Daoy (cell line): ENCODE results near the gene ERN1. TPM values are rescaled to one million over a fixed set of nuclear protein-coding genes. Genes with fewer than 3 reads are reported as not detected.

ENCODE experiments used
- DNase-seq: peaks from one replicate; pipeline ENCODE4 v3.0.0-alpha.2; 2015; ENCODE audit warnings: low read depth
- total RNA-seq: library from RNA; depleted of rRNA; stranded (reverse); fragments of >200 nt; shearing (Covaris generic); gene quantifications from 2 replicates; pipeline ENCODE4 v1.2.3, GENCODE V29; 2014

The ERN1 gene
- total RNA-seq, 1 experiment from 2014 or later, result 5.2 TPM

DNA sequence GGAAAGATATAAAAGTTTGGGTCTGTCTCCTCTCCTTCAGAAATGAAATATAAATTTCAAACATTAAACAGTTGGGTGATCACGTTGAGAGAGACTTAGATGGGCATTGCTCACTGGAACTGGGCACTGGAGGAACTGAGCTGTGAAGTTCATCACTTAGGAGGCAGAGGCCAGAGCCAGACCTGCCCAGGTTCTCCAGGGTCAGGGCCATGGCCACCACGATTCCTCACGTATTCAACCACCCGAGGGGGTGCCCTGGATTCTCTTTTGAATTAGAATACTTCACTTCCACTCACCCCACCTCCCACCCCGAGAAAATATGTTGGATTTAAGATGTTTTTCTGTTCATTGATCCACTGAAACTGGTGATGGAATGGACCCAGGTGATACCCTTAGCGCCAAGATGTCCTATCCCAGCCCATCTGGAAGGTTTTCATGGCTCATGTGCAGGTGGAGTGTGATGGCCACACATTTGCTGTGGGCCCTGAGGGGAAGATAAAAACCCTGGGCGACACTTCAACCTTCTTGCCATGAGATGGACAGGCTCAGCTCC lies 125.7 kb downstream of the ERN1 start:
- no peak for DNase-seq

DNA sequence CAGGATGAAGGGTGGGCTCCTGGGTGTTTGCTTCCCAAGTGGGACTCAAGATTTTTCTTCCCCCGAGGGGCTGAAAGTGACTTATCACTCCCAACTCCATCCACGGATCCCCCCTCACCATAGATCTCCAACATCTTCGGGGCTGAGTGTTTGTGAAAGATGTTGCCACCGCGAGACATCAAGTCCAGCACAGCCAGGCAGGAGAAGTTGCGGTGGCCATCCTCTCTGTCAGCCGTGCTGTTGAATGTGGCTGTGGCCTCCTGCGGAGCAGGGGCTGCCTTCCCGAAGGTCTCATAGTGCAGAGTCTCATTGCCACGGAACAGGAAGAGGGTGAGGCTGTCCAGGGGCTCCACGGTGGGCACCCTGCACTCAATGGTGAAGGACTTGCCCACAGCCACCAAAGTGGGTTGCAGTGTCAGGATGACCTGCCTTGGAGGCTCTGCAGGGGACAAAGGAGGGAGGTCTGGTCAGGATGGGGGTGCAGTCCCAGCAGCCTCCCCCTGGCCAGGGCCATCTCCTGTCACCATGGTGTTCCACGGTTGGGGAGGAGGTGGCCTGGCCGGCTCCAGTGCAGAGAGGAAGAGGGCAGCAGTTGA lies 126.3 kb downstream of the ERN1 start:
- DNase-seq, result no peak

DNA sequence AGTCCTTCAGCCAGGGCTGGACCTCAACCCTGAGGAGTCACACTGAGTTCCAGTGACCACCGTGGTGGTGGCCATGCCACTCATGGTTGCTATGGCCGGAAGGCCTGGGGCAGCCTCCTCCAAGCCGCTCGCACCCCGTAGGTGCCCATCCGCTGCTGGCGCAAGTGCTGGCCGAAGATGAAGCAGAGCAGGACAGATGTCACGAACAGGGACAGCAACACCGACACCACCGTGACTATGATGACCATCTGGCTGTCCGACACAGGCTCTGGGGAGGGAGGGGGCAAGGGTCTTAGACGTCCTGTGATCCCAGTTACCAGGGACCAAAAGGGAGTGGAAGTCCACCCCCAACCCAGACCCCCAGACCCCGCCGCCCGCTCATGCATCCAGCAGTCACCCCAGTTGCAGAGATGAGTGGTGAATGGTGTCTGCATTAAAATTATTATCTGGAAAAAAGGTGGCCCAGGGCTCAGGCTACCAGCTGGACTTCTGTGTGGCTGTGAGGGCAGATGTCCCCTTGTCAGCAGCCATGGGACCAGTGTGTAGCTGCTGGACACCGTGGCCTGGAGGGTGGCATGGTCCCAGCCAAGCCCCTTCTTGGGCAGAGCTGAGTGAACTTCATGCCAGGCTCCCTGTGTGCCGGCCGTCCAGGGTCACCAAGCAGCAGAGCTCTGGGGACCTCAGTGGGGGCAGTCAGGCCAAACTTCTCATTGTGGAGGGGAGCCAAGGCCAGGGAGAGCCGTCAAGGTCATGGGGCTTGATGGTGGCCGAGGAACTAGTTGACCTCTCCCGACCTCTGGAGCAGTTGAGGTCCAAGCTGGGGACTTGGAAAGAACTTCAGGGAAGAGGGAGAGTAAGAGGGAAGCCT lies 127.1 kb downstream of the ERN1 start:
- DNase-seq, result no peak

DNA sequence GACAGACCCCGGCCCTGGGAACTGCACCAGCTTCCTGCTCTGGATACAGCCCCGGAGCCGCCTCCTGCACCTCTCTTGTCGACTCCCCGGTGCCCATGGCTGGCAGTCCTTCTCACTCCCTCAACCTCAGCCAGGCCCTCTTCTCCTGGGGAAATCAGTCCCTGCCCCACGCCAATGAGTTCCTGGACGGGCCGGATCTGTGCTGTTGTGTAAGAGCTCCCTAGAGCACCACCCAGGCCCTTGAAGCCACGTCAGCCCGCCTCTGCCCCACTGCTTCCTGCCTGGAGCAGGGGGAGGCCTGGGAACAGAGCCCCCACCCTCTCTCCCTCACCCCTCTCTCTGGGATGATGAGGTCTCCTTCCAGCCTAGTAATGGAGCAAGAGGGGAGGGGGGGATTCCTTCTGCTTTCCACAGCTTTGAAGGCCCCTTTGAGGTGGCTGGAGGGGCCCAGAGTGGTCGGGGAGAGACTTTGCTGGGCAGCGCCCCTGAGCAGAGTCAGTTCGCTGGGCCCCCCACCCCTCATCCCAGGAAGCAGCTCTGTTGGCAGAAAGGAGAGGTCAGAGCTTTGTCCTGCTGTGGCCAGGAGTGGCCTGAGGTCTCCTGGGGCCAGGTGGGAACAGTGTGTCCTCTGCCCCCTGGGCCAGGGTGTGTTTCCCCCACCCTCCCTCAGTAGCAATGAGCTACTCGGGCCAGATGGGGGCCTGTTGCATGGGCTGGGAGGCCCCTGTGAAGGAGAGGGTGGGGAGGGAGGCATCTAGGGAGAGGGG lies 128.0 kb downstream of the ERN1 start:
- DNase-seq, result no peak

DNA sequence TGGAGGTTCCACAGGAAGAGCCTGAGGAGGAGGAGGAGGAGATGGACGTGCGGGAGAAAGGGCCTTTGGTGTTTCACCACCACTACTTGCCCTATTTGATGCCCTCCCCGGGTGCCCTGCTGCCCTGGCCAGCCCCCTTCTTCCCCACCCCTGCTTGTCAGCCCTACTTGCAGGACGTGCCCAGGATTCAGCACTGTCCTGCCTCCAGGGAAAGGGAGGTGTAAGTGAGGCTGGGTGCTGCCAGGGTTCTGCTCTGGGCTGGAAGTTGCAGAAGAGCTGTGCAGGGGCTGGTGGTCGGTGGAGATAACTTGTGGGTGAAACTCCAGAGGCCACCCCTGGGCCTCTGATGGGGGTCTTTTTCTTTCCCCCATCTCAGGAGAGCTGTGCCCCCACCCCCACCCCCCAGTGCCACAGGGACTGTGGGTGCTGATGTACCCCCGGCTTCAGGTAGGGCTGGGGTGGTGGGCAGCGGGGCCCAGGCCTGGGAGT lies 128.8 kb downstream of the ERN1 start:
- DNase-seq, result no peak

DNA sequence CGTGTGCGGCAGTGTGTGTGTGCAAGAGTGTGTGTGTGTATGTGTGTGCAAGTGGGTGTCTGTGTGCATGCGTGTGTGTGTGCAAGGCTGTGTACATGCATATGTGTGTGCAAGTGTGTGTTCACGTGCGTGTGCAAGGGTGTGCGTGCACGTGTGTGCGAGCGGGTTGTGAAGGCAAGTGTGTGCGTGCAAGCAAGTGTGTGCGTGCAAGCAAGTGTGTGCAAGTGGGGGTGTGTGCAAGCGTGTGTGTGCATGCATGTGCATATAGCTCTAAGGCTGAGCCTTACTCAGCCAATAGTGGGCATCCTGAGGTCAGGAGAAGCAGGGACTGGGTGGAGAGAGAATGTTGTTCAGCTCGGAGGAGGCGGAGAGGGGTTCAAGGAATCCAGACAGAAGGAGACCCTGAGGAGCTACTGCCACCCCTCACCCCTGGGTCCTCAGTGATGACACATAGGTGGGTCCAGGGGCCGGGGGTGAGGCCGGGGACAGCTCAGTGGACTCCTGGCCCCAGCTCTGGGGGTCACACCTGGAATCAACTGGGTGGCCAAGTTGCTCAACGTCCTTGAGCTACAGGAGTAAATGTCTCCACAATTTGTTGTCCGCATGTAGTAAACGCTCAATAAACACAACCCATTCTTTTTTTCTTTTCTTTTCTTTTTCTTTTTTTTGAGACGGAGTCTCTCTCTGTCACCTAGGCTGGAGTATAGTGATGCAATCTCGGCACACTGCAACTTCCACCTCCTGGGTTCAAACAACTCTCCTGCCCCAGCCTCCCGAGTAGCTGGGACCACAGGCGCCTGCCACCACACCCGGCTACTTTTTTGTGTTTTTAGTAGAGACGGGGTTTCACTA lies 130.0 kb downstream of the ERN1 start:
- no peak for DNase-seq

DNA sequence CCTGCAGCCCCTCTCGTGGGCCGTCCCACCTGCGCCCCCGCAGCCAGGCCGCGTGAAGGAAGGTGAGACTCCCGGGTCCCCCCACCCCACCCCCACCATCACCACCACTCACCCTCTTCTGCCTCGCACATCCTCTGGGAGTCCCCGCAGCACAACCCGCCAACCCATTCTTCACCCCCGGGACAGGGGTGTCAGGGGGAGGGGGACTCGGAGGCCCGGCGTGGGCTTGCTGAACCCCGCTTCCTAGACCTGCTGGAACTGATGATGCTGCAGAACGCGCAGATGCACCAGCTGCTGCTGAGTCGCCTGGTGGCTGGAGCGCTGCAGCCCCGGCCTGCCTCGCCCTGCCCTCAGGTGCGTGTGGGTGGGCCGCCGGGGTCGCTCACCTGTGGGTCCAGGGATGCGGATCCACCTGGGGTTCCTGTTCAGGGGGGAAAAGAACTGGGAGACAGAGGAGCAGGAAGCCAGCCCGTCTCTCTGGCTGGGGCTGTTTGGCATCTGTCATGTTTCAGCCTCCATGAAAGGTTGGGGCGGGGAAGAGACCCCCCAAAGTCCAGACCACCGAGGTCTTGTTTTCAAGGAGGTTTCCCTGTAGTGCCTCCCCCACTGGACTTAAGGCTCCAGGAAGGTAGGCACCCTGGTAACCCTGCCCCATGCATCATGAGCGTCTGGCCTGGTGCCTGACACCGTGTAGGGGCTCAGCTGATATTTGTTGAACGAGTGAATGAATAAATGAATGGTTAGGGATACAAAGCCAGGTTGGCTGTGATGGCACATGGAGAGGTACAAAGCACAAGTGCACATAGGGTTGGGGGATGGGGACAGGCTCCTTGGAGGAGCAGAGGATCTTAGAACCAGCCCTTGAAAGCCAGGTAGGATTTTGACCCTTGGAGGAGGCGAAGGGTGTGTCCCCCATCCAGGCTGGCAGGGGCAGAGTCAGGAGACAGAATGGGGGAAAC lies 130.9 kb downstream of the ERN1 start:
- DNase-seq, result no peak

DNA sequence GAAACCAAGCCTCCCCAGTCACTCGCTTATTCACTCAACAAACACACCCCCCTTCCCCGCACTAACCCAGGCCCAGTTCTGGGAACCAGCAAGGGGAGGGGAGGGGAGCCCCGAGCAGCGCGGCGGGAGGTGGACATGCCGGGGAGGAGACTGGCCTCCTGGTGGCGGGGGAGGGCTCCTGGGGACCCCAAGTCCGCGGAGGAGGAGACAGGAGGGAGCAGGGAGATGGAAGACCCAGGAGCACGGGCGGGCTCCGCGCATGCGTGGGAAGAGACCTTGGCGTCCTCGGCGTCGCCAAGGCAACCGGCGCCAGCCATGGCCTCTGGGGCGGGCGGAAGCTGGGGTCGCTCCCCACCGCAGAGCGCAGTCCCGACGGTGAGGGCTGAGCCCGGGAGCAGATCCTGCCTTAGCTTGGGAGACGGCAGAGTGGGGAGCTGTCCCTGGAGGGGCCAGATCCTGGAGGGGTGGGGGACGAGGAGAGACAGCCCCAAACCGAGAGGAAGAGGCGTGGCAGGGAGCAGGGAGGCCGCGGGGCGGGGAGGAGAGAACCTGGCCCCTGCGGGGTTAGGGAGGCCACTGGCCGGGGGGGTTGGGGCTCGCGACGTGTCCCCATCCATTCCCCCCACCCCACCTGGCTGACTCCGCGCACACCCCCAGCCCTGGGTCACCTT lies 131.8 kb downstream of the ERN1 start, which contains the start of gene PRR29:
PRR29 (plus strand) TSS at position 302 of the 671 bp plus-strand sequence; CDS start at position 316, 14 bp downstream.
- peak; percentile 86 for DNase-seq

DNA sequence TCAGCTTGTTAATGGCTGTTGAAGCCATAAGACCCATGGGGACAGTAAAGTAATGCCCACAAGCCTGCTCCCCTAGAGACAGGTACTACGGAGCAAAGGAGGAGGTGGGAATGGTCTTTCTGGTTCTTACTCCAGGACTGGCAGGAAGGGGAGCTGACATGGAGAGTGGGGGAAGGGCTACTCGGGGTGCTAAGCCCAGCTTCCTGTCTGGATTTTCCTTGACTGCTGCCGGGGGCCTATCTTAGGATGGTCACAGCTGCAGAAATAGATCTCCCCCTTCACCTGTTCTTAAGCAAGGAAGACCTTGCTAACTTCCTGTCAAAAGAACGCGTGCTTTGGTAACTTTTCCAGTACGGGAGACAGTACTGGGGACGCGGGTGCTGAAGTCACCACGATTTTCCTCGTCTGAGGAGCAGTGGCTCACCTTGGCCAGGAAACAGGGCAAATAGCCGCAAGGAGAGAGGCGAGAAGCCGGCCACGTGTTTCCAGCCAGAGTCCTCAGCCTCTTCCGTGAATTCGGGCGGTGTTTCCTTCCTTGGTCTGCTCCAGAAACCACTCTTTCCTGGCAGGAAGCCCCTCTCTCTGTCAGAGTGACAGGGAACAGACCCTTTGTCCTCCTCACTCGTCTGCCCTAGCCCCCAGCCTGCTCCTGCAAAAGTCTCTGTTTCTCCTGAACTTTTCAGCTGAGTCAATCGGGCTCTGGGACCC lies 132.4 kb downstream of the ERN1 start:
- no peak for DNase-seq

DNA sequence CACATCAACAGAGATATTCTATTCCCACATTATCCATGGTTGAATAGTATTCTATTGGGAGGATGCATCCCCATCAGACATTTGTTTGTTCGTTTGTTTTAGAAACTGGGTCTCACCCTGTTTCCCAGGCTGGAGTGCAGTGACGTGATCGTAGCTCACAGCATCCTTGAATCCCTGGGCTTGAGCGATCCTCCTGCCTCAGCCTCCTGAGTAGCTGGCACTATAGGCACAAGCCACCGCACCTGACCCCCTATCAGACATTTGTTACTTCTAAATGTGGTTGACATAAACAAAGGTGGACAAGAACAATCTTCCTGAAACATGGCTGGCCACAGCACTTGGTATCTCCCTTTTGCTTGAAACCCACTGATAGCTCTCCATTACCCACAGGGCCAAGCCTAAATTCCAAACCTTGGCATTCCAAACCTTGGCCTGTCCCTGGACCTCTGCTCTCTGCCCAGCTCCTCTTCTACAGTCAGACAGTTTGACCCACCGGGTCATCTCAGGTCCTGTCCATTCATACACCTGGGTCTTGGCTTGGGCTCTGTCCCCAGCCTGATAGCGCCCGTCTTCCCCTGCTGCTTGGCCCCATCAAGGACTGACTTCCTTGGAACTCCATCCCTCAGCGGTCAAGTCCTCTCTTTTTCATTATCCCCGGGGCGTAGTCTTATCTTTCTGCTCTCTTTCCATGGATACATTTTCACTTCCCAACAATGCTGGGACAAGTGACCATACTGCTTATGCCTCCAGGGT lies 133.3 kb downstream of the ERN1 start:
- no peak for DNase-seq

DNA sequence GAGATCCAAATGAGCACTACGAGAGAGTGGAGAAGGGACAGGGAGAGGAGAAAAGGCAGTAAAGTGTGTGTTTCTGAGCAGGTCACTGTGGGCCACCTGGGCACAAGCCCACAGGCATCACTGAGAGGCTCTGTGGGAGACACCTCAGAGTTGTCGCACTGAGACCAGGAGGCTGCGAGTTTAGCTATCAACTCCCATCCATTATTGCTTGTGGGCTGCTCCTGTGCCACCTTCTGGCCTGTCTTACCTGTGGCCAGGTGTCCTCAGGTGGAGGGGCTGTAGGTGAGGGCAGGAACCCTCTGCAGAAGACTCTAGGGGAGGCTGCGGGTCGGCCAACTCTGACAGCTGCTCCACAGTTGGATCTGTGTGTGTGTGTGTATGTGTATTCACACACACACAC lies 134.3 kb downstream of the ERN1 start:
- no peak for DNase-seq

DNA sequence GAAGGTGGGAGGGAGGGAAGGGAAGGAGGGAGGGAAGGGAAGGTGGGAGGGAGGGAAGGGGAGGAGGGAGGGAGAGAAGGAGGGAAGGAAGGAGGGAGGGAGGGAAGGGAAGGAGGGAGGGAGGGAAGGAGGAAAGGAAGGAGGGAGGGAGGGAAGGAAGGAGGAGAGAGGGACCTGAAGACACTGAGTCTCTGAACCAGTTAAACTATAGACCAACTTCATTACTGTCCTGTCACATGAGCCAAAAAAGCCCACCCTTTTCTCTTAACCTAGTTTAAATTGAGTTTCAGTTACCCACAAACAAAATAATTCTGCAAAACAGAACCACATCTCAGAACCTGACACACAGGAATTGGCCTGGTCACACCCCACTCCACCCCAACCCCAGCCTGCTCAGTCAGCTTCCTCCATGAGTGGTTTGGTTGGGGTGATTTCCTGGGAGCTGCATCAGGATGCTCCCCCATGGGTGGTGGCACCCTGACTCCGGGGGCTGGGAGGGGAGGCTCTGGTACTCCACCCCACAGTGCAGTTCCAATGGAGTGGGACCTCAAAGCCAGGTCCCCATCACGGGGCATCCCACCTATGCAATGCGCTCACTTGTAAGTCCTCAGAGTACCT lies 136.5 kb downstream of the ERN1 start:
- DNase-seq, result no peak

DNA sequence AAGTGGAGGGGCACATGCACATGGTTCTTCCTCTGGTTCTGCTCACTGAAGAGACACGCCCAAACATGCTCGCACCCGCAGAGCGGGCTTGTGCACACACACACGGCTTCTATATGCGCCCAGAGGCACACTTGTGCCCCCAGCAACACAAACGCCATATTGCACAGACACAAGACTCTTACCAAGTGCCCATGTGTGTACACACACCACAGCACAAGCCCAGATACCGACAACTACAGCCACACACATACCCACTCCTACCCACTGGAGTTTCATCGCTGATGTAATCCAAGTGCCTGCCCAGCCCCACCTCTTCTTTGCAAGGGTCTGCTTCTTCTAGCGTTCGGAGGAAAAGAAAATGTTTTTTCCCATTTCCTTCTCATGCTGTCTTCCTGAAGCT lies 138.3 kb downstream of the ERN1 start:
- no peak for DNase-seq

DNA sequence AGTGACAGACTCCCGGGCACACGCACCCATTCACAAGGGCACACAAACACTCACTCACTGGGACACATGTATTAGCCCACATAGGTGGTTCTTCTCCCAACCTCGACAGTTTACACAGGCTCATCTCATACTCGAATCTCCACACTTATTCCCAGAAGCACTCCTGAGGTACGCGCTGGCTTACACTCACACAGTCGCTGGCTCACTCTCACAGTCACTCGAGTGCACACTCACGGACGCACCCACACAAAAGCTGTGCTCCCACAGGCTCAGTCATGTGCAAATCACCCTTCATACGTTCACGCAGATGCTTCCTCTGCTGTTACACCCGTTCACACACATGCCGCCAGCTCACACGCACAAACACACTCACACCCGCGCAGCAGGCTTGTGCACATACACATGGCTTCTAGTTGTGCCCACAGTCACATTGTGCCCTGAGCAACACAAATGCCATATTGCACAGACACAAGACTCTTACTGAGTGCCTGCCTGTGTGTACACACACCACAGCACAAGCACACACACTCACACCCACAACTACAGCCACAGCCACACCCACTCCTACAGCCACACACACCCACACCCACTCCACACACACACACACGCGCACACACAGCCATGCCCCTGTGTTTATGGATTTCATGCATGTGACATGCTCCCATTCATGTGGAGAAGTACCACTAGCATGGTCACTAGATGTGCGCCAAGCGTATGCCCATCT lies 140.2 kb downstream of the ERN1 start:
- DNase-seq, result no peak
